ENCODE measurements around the gene TOX2. TPM values are rescaled to one million over a fixed set of nuclear protein-coding genes. Genes with fewer than 3 reads are reported as not detected.

TOX2 gene
- total RNA-seq, 1 donor from 2014 or later, result 0.16 TPM

DNA sequence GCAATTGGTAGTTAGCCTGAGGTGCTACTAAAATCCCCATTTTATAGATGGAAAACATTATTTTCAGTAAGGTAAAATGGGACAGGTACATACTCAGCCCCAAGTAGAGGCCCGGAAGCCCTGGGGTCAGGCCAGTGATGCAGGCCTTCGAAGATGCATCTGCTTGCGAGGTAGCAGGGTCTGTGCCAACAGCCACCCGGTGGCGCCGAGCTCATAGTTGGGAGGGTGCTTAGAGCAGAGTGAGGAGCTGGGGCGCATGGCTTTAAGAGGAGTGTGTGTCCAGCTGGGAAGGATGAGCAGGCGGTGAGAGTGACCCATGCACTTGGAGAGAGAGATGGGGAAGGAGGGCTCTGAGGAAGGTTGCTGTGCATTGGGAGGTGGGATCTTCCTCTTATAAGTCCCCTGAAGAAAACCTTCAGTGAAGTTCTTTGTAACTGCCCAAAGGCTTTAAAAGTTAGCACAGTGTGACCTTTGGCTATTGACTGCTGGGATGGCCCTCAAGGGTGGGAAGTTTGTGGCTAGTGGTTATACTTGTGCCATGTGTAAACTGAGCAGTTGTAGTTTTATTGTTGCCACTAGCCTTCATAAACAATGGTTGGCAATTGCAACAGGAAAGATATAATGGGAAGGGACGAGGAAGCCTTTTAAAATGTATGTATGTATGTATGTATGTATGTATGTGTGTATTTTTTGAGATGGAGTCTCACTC lies 71.1 kb downstream of the TOX2 start:
- no peaks in the 10 kb centered on the region for H3K27me3 ChIP-seq (ENCODE audit: insufficient read depth, low read length)
- H3K27ac ChIP-seq (ENCODE audit: low read depth, low read length), result no peak overlapping the region
- Mint-ChIP-seq H3K9me3 (ENCODE audit: unreplicated experiment) (peaks cover 4% of the 10 kb centered on the region), H3K27ac (ENCODE audit: unreplicated experiment) (no peak overlapping the region), H3K4me1 (ENCODE audit: low read depth, unreplicated experiment) (no peaks in the 10 kb centered on the region), H3K4me3 (ENCODE audit: unreplicated experiment) (no peak overlapping the region), H3K36me3 (ENCODE audit: low read depth, unreplicated experiment) (no peaks in the 10 kb centered on the region), H3K27me3 (ENCODE audit: low read depth, unreplicated experiment) (peaks cover 23% of the 10 kb centered on the region)
- H4K20me1 ChIP-seq (ENCODE audit: insufficient read depth, low read length), result no peaks in the 10 kb centered on the region
- no peaks in the 10 kb centered on the region for H3K79me2 ChIP-seq (ENCODE audit: insufficient read depth, low read length)
- H3K9ac ChIP-seq (ENCODE audit: low read length), result no peak overlapping the region
- H3K4me1 ChIP-seq (ENCODE audit: insufficient read depth, low read length), result no peaks in the 10 kb centered on the region
- TF ChIP-seq, protein P1, sequence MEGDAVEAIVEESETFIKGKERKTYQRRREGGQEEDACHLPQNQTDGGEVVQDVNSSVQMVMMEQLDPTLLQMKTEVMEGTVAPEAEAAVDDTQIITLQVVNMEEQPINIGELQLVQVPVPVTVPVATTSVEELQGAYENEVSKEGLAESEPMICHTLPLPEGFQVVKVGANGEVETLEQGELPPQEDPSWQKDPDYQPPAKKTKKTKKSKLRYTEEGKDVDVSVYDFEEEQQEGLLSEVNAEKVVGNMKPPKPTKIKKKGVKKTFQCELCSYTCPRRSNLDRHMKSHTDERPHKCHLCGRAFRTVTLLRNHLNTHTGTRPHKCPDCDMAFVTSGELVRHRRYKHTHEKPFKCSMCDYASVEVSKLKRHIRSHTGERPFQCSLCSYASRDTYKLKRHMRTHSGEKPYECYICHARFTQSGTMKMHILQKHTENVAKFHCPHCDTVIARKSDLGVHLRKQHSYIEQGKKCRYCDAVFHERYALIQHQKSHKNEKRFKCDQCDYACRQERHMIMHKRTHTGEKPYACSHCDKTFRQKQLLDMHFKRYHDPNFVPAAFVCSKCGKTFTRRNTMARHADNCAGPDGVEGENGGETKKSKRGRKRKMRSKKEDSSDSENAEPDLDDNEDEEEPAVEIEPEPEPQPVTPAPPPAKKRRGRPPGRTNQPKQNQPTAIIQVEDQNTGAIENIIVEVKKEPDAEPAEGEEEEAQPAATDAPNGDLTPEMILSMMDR (IDR thresholded peaks at IDR 0.05; ENCODE audit: insufficient read depth, low read depth, low read length), result no peak
- TF ChIP-seq EZH2 (IDR thresholded peaks at IDR 0.05; ENCODE audit: insufficient read depth, low read length), result no peak
- H2AFZ ChIP-seq (ENCODE audit: low read depth, low read length), result no peak overlapping the region
- no peak overlapping the region for H3K4me2 ChIP-seq (ENCODE audit: low read length)
- H3K36me3 ChIP-seq (ENCODE audit: insufficient read depth, low read length), result no peaks in the 10 kb centered on the region
- DNase-seq (ENCODE audit: low read depth), result no peak
- no peaks in the 10 kb centered on the region for H3K9me3 ChIP-seq (ENCODE audit: insufficient read depth, low read depth, low read length)
- no peak overlapping the region for H3K4me3 ChIP-seq (ENCODE audit: insufficient read depth, low read depth, low read length)
- FAIRE-seq, result no peak

DNA sequence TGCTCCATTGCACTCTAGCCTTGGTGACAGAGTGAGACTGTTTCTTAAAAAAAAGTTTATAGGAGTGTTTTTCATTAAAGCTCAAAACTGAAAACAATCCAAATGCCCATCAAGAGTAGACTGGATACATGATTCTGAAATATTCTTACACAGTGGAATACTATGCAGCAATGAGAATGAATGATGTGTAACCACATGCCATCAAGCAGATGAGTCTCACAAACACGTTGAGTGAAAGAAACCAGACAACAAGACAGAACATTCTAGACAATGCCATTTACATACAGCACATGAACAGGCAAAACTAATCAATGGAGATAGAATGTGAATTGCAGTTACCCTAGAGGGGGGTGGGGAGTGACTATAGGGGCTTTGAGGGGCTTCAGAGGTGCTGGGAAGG lies 72.4 kb downstream of the TOX2 start:
- H3K36me3 ChIP-seq (ENCODE audit: insufficient read depth, low read length), result no peaks in the 10 kb centered on the region
- H3K79me2 ChIP-seq (ENCODE audit: insufficient read depth, low read length), result no peaks in the 10 kb centered on the region
- peaks cover 4% of the 10 kb centered on the region for H3K9me3 Mint-ChIP-seq (ENCODE audit: unreplicated experiment)
- H3K4me1 ChIP-seq (ENCODE audit: insufficient read depth, low read length), result no peaks in the 10 kb centered on the region
- H3K4me3 ChIP-seq (ENCODE audit: insufficient read depth, low read depth, low read length), result no peak overlapping the region
- H3K27me3 ChIP-seq (ENCODE audit: insufficient read depth, low read length), result no peaks in the 10 kb centered on the region
- no peaks in the 10 kb centered on the region for H3K4me1 Mint-ChIP-seq (ENCODE audit: low read depth, unreplicated experiment)
- DNase-seq (ENCODE audit: low read depth) (no peak), FAIRE-seq (no peak)
- H3K9me3 ChIP-seq (ENCODE audit: insufficient read depth, low read depth, low read length), result no peaks in the 10 kb centered on the region
- H3K4me3 Mint-ChIP-seq (ENCODE audit: unreplicated experiment), result no peak overlapping the region
- no peak overlapping the region for H3K27ac ChIP-seq (ENCODE audit: low read depth, low read length)
- H3K27me3 Mint-ChIP-seq (ENCODE audit: low read depth, unreplicated experiment), result peaks cover 21% of the 10 kb centered on the region
- H2AFZ ChIP-seq (ENCODE audit: low read depth, low read length), result no peak overlapping the region
- H3K36me3 Mint-ChIP-seq (ENCODE audit: low read depth, unreplicated experiment), result no peaks in the 10 kb centered on the region
- no peak for TF ChIP-seq EZH2 (IDR thresholded peaks at IDR 0.05; ENCODE audit: insufficient read depth, low read length)
- TF ChIP-seq, protein P1 (IDR thresholded peaks at IDR 0.05; ENCODE audit: insufficient read depth, low read depth, low read length), result no peak
- no peaks in the 10 kb centered on the region for H4K20me1 ChIP-seq (ENCODE audit: insufficient read depth, low read length)
- no peak overlapping the region for H3K4me2 ChIP-seq (ENCODE audit: low read length)
- no peak overlapping the region for H3K27ac Mint-ChIP-seq (ENCODE audit: unreplicated experiment)
- H3K9ac ChIP-seq (ENCODE audit: low read length), result no peak overlapping the region

DNA sequence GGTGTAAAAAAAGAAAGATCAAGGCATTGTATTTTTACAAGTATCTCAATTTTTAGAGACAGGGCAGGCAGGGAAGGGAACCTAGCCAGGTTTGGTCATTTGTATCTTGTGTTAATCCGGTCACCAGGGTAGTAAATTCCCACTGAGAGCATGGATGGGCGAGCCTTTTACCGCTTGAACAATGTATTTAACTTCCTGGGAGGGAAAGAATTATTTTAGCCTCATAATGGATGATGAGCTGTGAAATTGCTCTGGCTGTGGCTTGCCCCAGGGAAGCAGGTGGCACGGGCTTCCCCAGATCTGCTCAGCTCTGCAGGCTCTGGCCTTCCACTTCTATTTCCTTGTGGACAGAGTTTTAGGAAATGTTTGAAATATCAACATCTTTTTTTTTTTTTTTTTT lies 72.9 kb downstream of the TOX2 start:
- TF ChIP-seq, protein P1 (IDR thresholded peaks at IDR 0.05; ENCODE audit: insufficient read depth, low read depth, low read length), result no peak
- TF ChIP-seq EZH2 (IDR thresholded peaks at IDR 0.05; ENCODE audit: insufficient read depth, low read length), result no peak
- Histone ChIP-seq H3K27me3 (ENCODE audit: insufficient read depth, low read length) (no peaks in the 10 kb centered on the region), H3K79me2 (ENCODE audit: insufficient read depth, low read length) (no peaks in the 10 kb centered on the region), H3K4me2 (ENCODE audit: low read length) (no peak overlapping the region), H3K36me3 (ENCODE audit: insufficient read depth, low read length) (no peaks in the 10 kb centered on the region), H2AFZ (ENCODE audit: low read depth, low read length) (no peak overlapping the region), H3K9ac (ENCODE audit: low read length) (no peak overlapping the region), H3K27ac (ENCODE audit: low read depth, low read length) (no peak overlapping the region), H3K4me1 (ENCODE audit: insufficient read depth, low read length) (no peaks in the 10 kb centered on the region), H3K9me3 (ENCODE audit: insufficient read depth, low read depth, low read length) (no peaks in the 10 kb centered on the region), H4K20me1 (ENCODE audit: insufficient read depth, low read length) (no peaks in the 10 kb centered on the region), H3K4me3 (ENCODE audit: insufficient read depth, low read depth, low read length) (no peak overlapping the region)
- FAIRE-seq (no peak), DNase-seq (ENCODE audit: low read depth) (no peak)
- H3K9me3 Mint-ChIP-seq (ENCODE audit: unreplicated experiment), result peaks cover 4% of the 10 kb centered on the region
- no peaks in the 10 kb centered on the region for H3K4me1 Mint-ChIP-seq (ENCODE audit: low read depth, unreplicated experiment)
- no peaks in the 10 kb centered on the region for H3K36me3 Mint-ChIP-seq (ENCODE audit: low read depth, unreplicated experiment)
- H3K4me3 Mint-ChIP-seq (ENCODE audit: unreplicated experiment), result no peak overlapping the region
- peaks cover 16% of the 10 kb centered on the region for H3K27me3 Mint-ChIP-seq (ENCODE audit: low read depth, unreplicated experiment)
- no peak overlapping the region for H3K27ac Mint-ChIP-seq (ENCODE audit: unreplicated experiment)
